NCI-H510A treated with DMSO at 0.1 percent for 48 hours (cell line): ENCODE data around the gene ARHGAP25.

Experiments used
- DNase-seq: peaks from one replicate; lab custom pipeline; 2025; lab: John Stamatoyannopoulos, UW

The ARHGAP25 gene

GRCh38 chr2:68744366-68744912 lies 9.8 kb downstream of the ARHGAP25 start:
- DNase-seq = no peak

GRCh38 chr2:68745006-68745405 lies 10.4 kb downstream of the ARHGAP25 start:
- no peak for DNase-seq

GRCh38 chr2:68746408-68746807 lies 11.8 kb downstream of the ARHGAP25 start:
- DNase-seq = no peak

- no peak for DNase-seq
These were observed 12.8 kb downstream of the ARHGAP25 start for GRCh38 chr2:68747413-68747812.

GRCh38 chr2:68747900-68748299 lies 13.3 kb downstream of the ARHGAP25 start:
- DNase-seq = no peak

- no peak for DNase-seq
These were observed 14.0 kb downstream of the ARHGAP25 start for GRCh38 chr2:68748568-68748967.

GRCh38 chr2:68749345-68749744 lies 14.7 kb downstream of the ARHGAP25 start:
- DNase-seq = no peak

GRCh38 chr2:68750592-68751396 lies 16.2 kb downstream of the ARHGAP25 start:
- DNase-seq = no peak

GRCh38 chr2:68751397-68752339 lies 17.1 kb downstream of the ARHGAP25 start:
- peak; percentile 76 for DNase-seq

GRCh38 chr2:68753318-68753717 lies 18.7 kb downstream of the ARHGAP25 start:
- DNase-seq = no peak

GRCh38 chr2:68755071-68755470 lies 20.5 kb downstream of the ARHGAP25 start:
- DNase-seq = peak; percentile 12

GRCh38 chr2:68756178-68756577 lies 21.6 kb downstream of the ARHGAP25 start:
- DNase-seq = no peak

GRCh38 chr2:68757081-68757480 lies 22.5 kb downstream of the ARHGAP25 start:
- no peak for DNase-seq

GRCh38 chr2:68762100-68762499 lies 27.5 kb downstream of the ARHGAP25 start:
- DNase-seq = no peak

GRCh38 chr2:68762665-68763064 lies 28.1 kb downstream of the ARHGAP25 start:
- no peak for DNase-seq

GRCh38 chr2:68764041-68764805 lies 29.6 kb downstream of the ARHGAP25 start:
- no peak for DNase-seq

GRCh38 chr2:68764806-68765311 lies 30.2 kb downstream of the ARHGAP25 start:
- DNase-seq = no peak

- no peak for DNase-seq
These were observed 31.2 kb downstream of the ARHGAP25 start for GRCh38 chr2:68765739-68766375.

GRCh38 chr2:68766376-68766845 lies 31.8 kb downstream of the ARHGAP25 start:
- no peak for DNase-seq

- DNase-seq = no peak
These were observed 32.7 kb downstream of the ARHGAP25 start for GRCh38 chr2:68767031-68767961.
